ENCODE data around the gene SH3PXD2B. TPM values are rescaled to one million over a fixed set of nuclear protein-coding genes. Genes with fewer than 3 reads are reported as not detected.
A peak's percentile ranks its signal among the peaks of the same experiment; 100 is the strongest.

The SH3PXD2B gene
- total RNA-seq, 2 donors from 2014 or later, result 12.2 to 13.2 TPM

GRCh38 chr5:172428224-172429166 is 25.8 kb downstream of the SH3PXD2B start:
- Histone ChIP-seq H3K9ac (ENCODE audit: low read depth in 2 of 2, low read length in 2 of 2) (no peak overlapping the region), H3K4me3 (no peak overlapping the region), H3K27me3 (no peaks in the 10 kb centered on the region), H3K36me3 (no peaks in the 10 kb centered on the region), H3K27ac (peak overlapping the region; percentile 64), H3K9me3 (no peaks in the 10 kb centered on the region), H3K4me1 (no peaks in the 10 kb centered on the region)
- intact Hi-C loops (cut with DNase I), result no loop called here
- no peak for DNase-seq
- no peak for TF ChIP-seq CTCF (IDR thresholded peaks at IDR 0.05)

- Histone ChIP-seq H3K9me3 (no peaks in the 10 kb centered on the region), H3K9ac (ENCODE audit: low read depth in 2 of 2, low read length in 2 of 2) (no peak overlapping the region), H3K4me1 (no peaks in the 10 kb centered on the region), H3K27me3 (no peaks in the 10 kb centered on the region), H3K27ac (no peak overlapping the region), H3K4me3 (no peak overlapping the region), H3K36me3 (no peaks in the 10 kb centered on the region)
- intact Hi-C loops (cut with DNase I), result no loop called here
- no peak for TF ChIP-seq CTCF (IDR thresholded peaks at IDR 0.05)
- no peak for DNase-seq
Observed at GRCh38 chr5:172427202-172427601, 27.1 kb downstream of the SH3PXD2B start.

GRCh38 chr5:172426086-172426485 is 28.2 kb downstream of the SH3PXD2B start:
- no peak for DNase-seq
- TF ChIP-seq CTCF (IDR thresholded peaks at IDR 0.05), result no peak
- H3K4me3 ChIP-seq, result no peak overlapping the region
- H3K9ac ChIP-seq (ENCODE audit: low read depth in 2 of 2, low read length in 2 of 2), result peak overlapping the region in 1 of 2 donors; percentile 14
- no peaks in the 10 kb centered on the region for H3K36me3 ChIP-seq
- no peaks in the 10 kb centered on the region for H3K9me3 ChIP-seq
- H3K27ac ChIP-seq, result no peak overlapping the region
- H3K27me3 ChIP-seq, result no peaks in the 10 kb centered on the region
- no peaks in the 10 kb centered on the region for H3K4me1 ChIP-seq
- intact Hi-C loops (cut with DNase I), result no loop called here

- intact Hi-C loops (cut with DNase I), result no loop called here
- no peak for TF ChIP-seq CTCF (IDR thresholded peaks at IDR 0.05)
- no peak overlapping the region for H3K4me3 ChIP-seq
- no peak for DNase-seq
- no peaks in the 10 kb centered on the region for H3K9me3 ChIP-seq
- H3K36me3 ChIP-seq, result no peaks in the 10 kb centered on the region
- H3K9ac ChIP-seq (ENCODE audit: low read depth in 2 of 2, low read length in 2 of 2), result no peak overlapping the region
- H3K27me3 ChIP-seq, result no peaks in the 10 kb centered on the region
- no peaks in the 10 kb centered on the region for H3K4me1 ChIP-seq
- no peak overlapping the region for H3K27ac ChIP-seq
Observed at GRCh38 chr5:172425402-172425801, 28.9 kb downstream of the SH3PXD2B start.

GRCh38 chr5:172424808-172425207 is 29.5 kb downstream of the SH3PXD2B start:
- Histone ChIP-seq H3K4me3 (no peak overlapping the region), H3K4me1 (no peaks in the 10 kb centered on the region)

More at GRCh38 chr5:172424808-172425207, 29.5 kb downstream of the SH3PXD2B start:
- Histone ChIP-seq H3K9me3 (no peaks in the 10 kb centered on the region), H3K27me3 (no peaks in the 10 kb centered on the region), H3K9ac (ENCODE audit: low read depth in 2 of 2, low read length in 2 of 2) (no peak overlapping the region), H3K27ac (no peak overlapping the region), H3K36me3 (no peaks in the 10 kb centered on the region)
- no peak for TF ChIP-seq CTCF (IDR thresholded peaks at IDR 0.05)
- intact Hi-C loops (cut with DNase I), result no loop called here
- DNase-seq, result no peak
